ENCODE measurements around the gene REELD1. TPM values are rescaled to one million over a fixed set of nuclear protein-coding genes. Genes with fewer than 3 reads are reported as not detected.

Gene REELD1
- total RNA-seq, 1 experiment from 2014 or later: 0.25 TPM

DNA sequence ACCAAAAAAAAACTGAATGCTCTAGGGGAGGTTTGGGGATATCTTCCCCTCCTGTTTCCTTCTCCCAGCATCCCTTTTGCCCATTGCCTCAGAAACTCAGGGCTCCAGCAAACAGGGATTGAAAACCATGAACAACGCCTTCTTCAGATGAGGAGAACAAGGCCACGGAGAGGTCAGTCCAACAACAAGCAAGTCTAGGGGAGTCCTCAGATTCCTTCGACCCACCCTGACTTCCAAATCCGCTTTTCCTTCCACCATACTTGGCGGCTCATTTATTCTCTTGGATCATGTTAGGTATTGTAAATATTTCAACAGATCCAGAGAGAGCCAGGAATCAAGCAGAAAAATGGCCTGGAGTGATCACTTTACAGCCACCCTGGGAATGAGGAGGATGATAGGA lies 21.9 kb downstream of the REELD1 start:
- RAD21 ChIA-PET (ENCODE audit: low non-redundant PET in 1 of 2, low total read pairs in 2 of 2, uncharacterized antibody in 2 of 2, unreplicated experiment in 2 of 2): no interaction called here
- H3K27ac ChIP-seq (ENCODE audit: low read depth, low read length): no peak overlapping the region
- H3K79me2 ChIP-seq (ENCODE audit: insufficient read depth, low read length): no peaks in the 10 kb centered on the region
- no peaks in the 10 kb centered on the region for H3K9me2 ChIP-seq (ENCODE audit: insufficient read depth)
- no peaks in the 10 kb centered on the region for H3K36me3 ChIP-seq (ENCODE audit: control insufficient read depth in 1 of 2, insufficient read depth in 2 of 2, low read length in 2 of 2)
- H3K9ac ChIP-seq (ENCODE audit: low read length): no peak overlapping the region
- ATAC-seq (no peak), DNase-seq (ENCODE audit: low read depth, low spot score) (no peak)
- intact Hi-C loops (cut with micrococcal nuclease): no loop called here
- CTCF ChIA-PET: no interaction called here
- H3K4me2 ChIP-seq (ENCODE audit: low read length): no peak overlapping the region
- H2AFZ ChIP-seq (ENCODE audit: low read depth, low read length, poor library complexity, severe bottlenecking): no peak overlapping the region
- H3K4me1 ChIP-seq (ENCODE audit: control insufficient read depth in 1 of 2, insufficient read depth in 2 of 2, low read length in 2 of 2): peaks cover 8 to 17% of the 10 kb centered on the region in 2 experiments
- no peak for TF ChIP-seq EGR1 (IDR thresholded peaks at IDR 0.05; ENCODE audit: low read depth)
- no peak for TF ChIP-seq EZH2phosphoT487 (IDR thresholded peaks at IDR 0.05; ENCODE audit: borderline replicate concordance)
- TF ChIP-seq FOSL1 (IDR thresholded peaks at IDR 0.05; ENCODE audit: low read depth): no peak
- TF ChIP-seq, protein P1, sequence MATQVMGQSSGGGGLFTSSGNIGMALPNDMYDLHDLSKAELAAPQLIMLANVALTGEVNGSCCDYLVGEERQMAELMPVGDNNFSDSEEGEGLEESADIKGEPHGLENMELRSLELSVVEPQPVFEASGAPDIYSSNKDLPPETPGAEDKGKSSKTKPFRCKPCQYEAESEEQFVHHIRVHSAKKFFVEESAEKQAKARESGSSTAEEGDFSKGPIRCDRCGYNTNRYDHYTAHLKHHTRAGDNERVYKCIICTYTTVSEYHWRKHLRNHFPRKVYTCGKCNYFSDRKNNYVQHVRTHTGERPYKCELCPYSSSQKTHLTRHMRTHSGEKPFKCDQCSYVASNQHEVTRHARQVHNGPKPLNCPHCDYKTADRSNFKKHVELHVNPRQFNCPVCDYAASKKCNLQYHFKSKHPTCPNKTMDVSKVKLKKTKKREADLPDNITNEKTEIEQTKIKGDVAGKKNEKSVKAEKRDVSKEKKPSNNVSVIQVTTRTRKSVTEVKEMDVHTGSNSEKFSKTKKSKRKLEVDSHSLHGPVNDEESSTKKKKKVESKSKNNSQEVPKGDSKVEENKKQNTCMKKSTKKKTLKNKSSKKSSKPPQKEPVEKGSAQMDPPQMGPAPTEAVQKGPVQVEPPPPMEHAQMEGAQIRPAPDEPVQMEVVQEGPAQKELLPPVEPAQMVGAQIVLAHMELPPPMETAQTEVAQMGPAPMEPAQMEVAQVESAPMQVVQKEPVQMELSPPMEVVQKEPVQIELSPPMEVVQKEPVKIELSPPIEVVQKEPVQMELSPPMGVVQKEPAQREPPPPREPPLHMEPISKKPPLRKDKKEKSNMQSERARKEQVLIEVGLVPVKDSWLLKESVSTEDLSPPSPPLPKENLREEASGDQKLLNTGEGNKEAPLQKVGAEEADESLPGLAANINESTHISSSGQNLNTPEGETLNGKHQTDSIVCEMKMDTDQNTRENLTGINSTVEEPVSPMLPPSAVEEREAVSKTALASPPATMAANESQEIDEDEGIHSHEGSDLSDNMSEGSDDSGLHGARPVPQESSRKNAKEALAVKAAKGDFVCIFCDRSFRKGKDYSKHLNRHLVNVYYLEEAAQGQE (IDR thresholded peaks at IDR 0.05; ENCODE audit: low read depth): no peak
- TF ChIP-seq ZNF274 (IDR thresholded peaks at IDR 0.05; ENCODE audit: low read depth, low read length): no peak
- TF ChIP-seq, protein P2, sequence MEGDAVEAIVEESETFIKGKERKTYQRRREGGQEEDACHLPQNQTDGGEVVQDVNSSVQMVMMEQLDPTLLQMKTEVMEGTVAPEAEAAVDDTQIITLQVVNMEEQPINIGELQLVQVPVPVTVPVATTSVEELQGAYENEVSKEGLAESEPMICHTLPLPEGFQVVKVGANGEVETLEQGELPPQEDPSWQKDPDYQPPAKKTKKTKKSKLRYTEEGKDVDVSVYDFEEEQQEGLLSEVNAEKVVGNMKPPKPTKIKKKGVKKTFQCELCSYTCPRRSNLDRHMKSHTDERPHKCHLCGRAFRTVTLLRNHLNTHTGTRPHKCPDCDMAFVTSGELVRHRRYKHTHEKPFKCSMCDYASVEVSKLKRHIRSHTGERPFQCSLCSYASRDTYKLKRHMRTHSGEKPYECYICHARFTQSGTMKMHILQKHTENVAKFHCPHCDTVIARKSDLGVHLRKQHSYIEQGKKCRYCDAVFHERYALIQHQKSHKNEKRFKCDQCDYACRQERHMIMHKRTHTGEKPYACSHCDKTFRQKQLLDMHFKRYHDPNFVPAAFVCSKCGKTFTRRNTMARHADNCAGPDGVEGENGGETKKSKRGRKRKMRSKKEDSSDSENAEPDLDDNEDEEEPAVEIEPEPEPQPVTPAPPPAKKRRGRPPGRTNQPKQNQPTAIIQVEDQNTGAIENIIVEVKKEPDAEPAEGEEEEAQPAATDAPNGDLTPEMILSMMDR (IDR thresholded peaks at IDR 0.05 in 2 of 3, conservative IDR thresholded peaks at IDR 0.05 in 1 of 3; ENCODE audit: borderline replicate concordance in 1 of 3, insufficient read depth in 1 of 3, low read depth in 2 of 3, low read length in 2 of 3): no peak
- TF ChIP-seq, protein P3, sequence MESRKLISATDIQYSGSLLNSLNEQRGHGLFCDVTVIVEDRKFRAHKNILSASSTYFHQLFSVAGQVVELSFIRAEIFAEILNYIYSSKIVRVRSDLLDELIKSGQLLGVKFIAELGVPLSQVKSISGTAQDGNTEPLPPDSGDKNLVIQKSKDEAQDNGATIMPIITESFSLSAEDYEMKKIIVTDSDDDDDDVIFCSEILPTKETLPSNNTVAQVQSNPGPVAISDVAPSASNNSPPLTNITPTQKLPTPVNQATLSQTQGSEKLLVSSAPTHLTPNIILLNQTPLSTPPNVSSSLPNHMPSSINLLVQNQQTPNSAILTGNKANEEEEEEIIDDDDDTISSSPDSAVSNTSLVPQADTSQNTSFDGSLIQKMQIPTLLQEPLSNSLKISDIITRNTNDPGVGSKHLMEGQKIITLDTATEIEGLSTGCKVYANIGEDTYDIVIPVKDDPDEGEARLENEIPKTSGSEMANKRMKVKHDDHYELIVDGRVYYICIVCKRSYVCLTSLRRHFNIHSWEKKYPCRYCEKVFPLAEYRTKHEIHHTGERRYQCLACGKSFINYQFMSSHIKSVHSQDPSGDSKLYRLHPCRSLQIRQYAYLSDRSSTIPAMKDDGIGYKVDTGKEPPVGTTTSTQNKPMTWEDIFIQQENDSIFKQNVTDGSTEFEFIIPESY (IDR thresholded peaks at IDR 0.05; ENCODE audit: extremely low read depth, insufficient replicate concordance, low read length): no peak
- TF ChIP-seq TCF7L2 (IDR thresholded peaks at IDR 0.05; ENCODE audit: borderline replicate concordance, extremely low read depth, insufficient read depth, insufficient read length): no peak
- TF ChIP-seq SP1 (IDR thresholded peaks at IDR 0.05; ENCODE audit: low read depth): no peak
- no peak overlapping the region for H3K4me3 ChIP-seq (replicated peaks in 1 of 2; ENCODE audit: low read depth in 1 of 2, low read length in 2 of 2)
- H3K9me3 ChIP-seq (ENCODE audit: control insufficient read depth in 1 of 2, insufficient read depth in 1 of 2, low read depth in 1 of 2, low read length in 2 of 2): no peaks in the 10 kb centered on the region
- POLR2A ChIA-PET: no interaction called here
- BruUV-seq (replicated peaks): no TSS peak
- no peaks in the 10 kb centered on the region for H3K27me3 ChIP-seq (ENCODE audit: insufficient read depth, low read length)
- no peaks in the 10 kb centered on the region for H4K20me1 ChIP-seq (ENCODE audit: insufficient read depth)

All from HCT116 (cell line).